Endodermal cell (in vitro differentiated cells): ENCODE results near the gene ATIC. TPM values are rescaled to one million over a fixed set of nuclear protein-coding genes. Genes with fewer than 3 reads are reported as not detected.

ENCODE experiments used
- DNase-seq: peaks from one replicate; pipeline ENCODE4 v3.0.0-alpha.2; 2017
- H3K27ac ChIP-seq: 2 replicates; pipeline ENCODE4 v1.5.1; 2013; ENCODE audit warnings: mild to moderate bottlenecking, low read depth, low read length, moderate library complexity
- H3K27me3 ChIP-seq: 2 replicates; pipeline ENCODE4 v1.6.1; 2013; ENCODE audit warnings: mild to moderate bottlenecking, low read length, moderate library complexity; ENCODE audit not compliant: insufficient read depth, control insufficient read depth, poor library complexity, severe bottlenecking
- H3K36me3 ChIP-seq: 2 replicates; pipeline ENCODE4 v1.7.0; 2013; ENCODE audit warnings: mild to moderate bottlenecking, low read length, moderate library complexity; ENCODE audit not compliant: control insufficient read depth, insufficient read depth
- H3K4me1 ChIP-seq: one replicate; pipeline ENCODE4 v1.7.0; 2013; ENCODE audit warnings: low read length; ENCODE audit not compliant: control insufficient read depth, insufficient read depth
- H3K4me3 ChIP-seq: 2 replicates; pipeline ENCODE4 v1.5.1; 2013; ENCODE audit warnings: mild to moderate bottlenecking, low read length, moderate library complexity
- H3K9ac ChIP-seq: 2 replicates; pipeline ENCODE4 v1.6.1; 2013; ENCODE audit warnings: mild to moderate bottlenecking, low read length, moderate library complexity; ENCODE audit not compliant: poor library complexity, severe bottlenecking; ENCODE audit errors: extremely low read depth
- H3K9me3 ChIP-seq: 2 replicates; pipeline ENCODE4 v1.6.1; 2013; ENCODE audit warnings: mild to moderate bottlenecking, low read length, moderate library complexity; ENCODE audit not compliant: control insufficient read depth
- H3K27ac Mint-ChIP-seq: 2 replicates; pipeline ENCODE4 v1.8.0; 2020; ENCODE audit warnings: mixed read lengths
- H3K27me3 Mint-ChIP-seq: 2 replicates; pipeline ENCODE4 v1.8.0; 2021; ENCODE audit warnings: mild to moderate bottlenecking, mixed read lengths; ENCODE audit not compliant: insufficient read depth
- H3K36me3 Mint-ChIP-seq: 2 replicates; pipeline ENCODE4 v1.8.0; 2020; ENCODE audit warnings: low read depth, mixed read lengths
- H3K4me1 Mint-ChIP-seq: 2 replicates; pipeline ENCODE4 v1.8.0; 2020; ENCODE audit warnings: mixed read lengths
- H3K4me3 Mint-ChIP-seq: 2 replicates; pipeline ENCODE4 v1.8.0; 2020; ENCODE audit warnings: mild to moderate bottlenecking, moderate library complexity, mixed read lengths
- H3K9me3 Mint-ChIP-seq: 2 replicates; pipeline ENCODE4 v1.8.0; 2020; ENCODE audit warnings: mild to moderate bottlenecking, mixed read lengths
- WGBS, 2 experiments: methylation state at CpG; one replicate each; pipeline versions ENCODE4 v1.1.5 to v1.1.7; 2013; ENCODE audit warnings: missing lambda C conversion rate in 2 of 2, mixed read lengths in 1 of 2; ENCODE audit not compliant: insufficient coverage in 1 of 2, insufficient read length in 1 of 2; 5-methylcytosine and 5-hydroxymethylcytosine counted together
- long read RNA-seq, 4 experiments: library from polyadenylated mRNA in 2 of 4; library from RNA in 1 of 4; library from capped mRNA in 1 of 4; stranded (forward) in 3 of 4; unstranded in 1 of 4; transcript quantifications; one replicate each; pipeline ENCODE4 v2.0.0, GENCODE V29; 2020 to 2021; ENCODE audit warnings: inconsistent platforms in 1 of 4
- polyA plus RNA-seq, 2 experiments: library from polyadenylated mRNA; stranded (reverse); fragments of 50-300 nt; gene quantifications; one replicate each; pipeline ENCODE4 v1.2.3, GENCODE V29; 2013
- total RNA-seq, 2 donors: library from RNA; stranded (reverse); fragmentation: NEBNext Ultra II Directional in 1 of 2; extraction: Animal tissue kit (Norgen Biotek cat#: 25700) in 1 of 2; gene quantifications; 2 replicates in 1 of 2; 3 replicates in 1 of 2; pipeline ENCODE4 v1.2.1, GENCODE V29; 2021
- TF ChIP-seq, protein P1 (sequence below): fragments of 200-600 bp; sonication (generic); conservative IDR thresholded peaks from 2 replicates; pipeline ENCODE4 v1.5.0; 2021; ENCODE audit warnings: antibody characterized with exemption, mild to moderate bottlenecking

ATIC gene
- total RNA-seq: 100 to 1,000 TPM; 185 to 209 TPM
- 122 TPM for polyA plus RNA-seq (2013, experiment 1 of 2)
- polyA plus RNA-seq (2013, experiment 2 of 2): 118 TPM
- long read RNA-seq, experiment 1, transcript ATIC-201 (16 exons, 2,213 nt): major isoform, 46 of 89 reads
- long read RNA-seq, experiment 1, partial matches to known transcripts: 13 of 89 reads
- long read RNA-seq, experiment 1, other reads (novel, unspliced or antisense): 24 of 89 reads
- long read RNA-seq, experiment 2, transcript ATIC-207 (16 exons, 2,187 nt): minor isoform, 6 of 180 reads
- long read RNA-seq, experiment 2, transcript ATIC-201 (16 exons, 2,213 nt): major isoform, 143 of 180 reads
- long read RNA-seq, experiment 2, transcript ATIC-205 (15 exons, 2,275 nt): minor isoform, 8 of 180 reads
- long read RNA-seq, experiment 2, partial matches to known transcripts: 7 of 180 reads
- long read RNA-seq, experiment 2, other reads (novel, unspliced or antisense): 15 of 180 reads
- long read RNA-seq, experiment 3, transcript ATIC-207 (16 exons, 2,187 nt): minor isoform, 24 of 920 reads
- long read RNA-seq, experiment 3, transcript ATIC-201 (16 exons, 2,213 nt): major isoform, 795 of 920 reads
- long read RNA-seq, experiment 3, transcript ATIC-205 (15 exons, 2,275 nt): minor isoform, 20 of 920 reads
- long read RNA-seq, experiment 3, partial matches to known transcripts: 45 of 920 reads
- long read RNA-seq, experiment 3, other reads (novel, unspliced or antisense): 36 of 920 reads
- long read RNA-seq, experiment 4, transcript ATIC-201 (16 exons, 2,213 nt): major isoform, 300 of 358 reads
- long read RNA-seq, experiment 4, partial matches to known transcripts: 49 of 358 reads
- long read RNA-seq, experiment 4, other reads (novel, unspliced or antisense): 8 of 358 reads

DNA sequence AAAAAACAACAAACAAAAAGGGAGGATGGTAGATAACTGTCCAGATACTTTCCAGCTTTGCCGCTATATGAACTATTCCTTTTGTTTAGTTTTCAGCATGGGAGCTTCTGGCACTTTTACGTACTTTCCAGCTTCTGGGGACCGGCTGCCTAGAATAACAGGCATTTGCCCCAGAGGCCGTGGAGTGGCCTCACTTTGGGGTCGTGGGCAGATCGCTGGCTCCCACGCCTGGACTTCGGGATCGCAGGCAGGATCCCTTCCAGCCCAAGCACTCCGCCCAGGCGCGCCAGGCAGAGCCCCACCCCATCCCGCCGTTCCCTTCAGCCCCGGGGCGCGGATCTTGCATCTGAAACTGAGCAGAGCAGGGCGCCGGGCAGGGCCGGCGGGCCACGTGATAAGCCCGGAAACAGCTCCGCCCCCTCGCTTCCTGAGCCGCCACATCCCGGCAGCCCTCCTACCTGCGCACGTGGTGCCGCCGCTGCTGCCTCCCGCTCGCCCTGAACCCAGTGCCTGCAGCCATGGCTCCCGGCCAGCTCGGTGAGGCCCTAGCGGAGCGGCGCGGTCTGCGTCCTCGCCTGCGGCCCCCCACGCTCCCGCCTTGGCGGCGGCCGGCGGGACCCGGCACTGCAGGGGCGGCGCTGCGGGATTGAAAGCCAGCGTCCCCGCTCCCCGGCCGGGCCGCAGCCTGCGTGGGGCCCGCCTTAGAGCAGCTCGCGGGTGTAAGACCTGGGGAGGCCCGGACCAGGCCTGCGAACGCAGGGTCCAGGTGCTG is at the start of gene ATIC:
ATIC (plus strand) TSS at position 435 of the 772 bp plus-strand sequence; CDS start at position 519, 84 bp downstream.
- peak within 1 kb of the TSS; percentile 73 for H3K4me3 Mint-ChIP-seq
- H3K27me3 Mint-ChIP-seq: no peaks in the 10 kb centered on the region
- no peaks in the 10 kb centered on the region for H3K4me1 ChIP-seq
- no peak within 1 kb of the TSS for H3K27ac ChIP-seq
- peaks cover 31% of the 10 kb centered on the region for H3K36me3 ChIP-seq
- peaks cover 39% of the 10 kb centered on the region for H3K36me3 Mint-ChIP-seq
- H3K27ac Mint-ChIP-seq: peak within 1 kb of the TSS; percentile 93
- H3K9ac ChIP-seq: peak within 1 kb of the TSS; percentile 50
- no peaks in the 10 kb centered on the region for H3K27me3 ChIP-seq
- DNase-seq: peak; percentile 97
- no peaks in the 10 kb centered on the region for H3K9me3 ChIP-seq
- H3K4me3 ChIP-seq: peak within 1 kb of the TSS; percentile 82
- TF ChIP-seq, protein P1, sequence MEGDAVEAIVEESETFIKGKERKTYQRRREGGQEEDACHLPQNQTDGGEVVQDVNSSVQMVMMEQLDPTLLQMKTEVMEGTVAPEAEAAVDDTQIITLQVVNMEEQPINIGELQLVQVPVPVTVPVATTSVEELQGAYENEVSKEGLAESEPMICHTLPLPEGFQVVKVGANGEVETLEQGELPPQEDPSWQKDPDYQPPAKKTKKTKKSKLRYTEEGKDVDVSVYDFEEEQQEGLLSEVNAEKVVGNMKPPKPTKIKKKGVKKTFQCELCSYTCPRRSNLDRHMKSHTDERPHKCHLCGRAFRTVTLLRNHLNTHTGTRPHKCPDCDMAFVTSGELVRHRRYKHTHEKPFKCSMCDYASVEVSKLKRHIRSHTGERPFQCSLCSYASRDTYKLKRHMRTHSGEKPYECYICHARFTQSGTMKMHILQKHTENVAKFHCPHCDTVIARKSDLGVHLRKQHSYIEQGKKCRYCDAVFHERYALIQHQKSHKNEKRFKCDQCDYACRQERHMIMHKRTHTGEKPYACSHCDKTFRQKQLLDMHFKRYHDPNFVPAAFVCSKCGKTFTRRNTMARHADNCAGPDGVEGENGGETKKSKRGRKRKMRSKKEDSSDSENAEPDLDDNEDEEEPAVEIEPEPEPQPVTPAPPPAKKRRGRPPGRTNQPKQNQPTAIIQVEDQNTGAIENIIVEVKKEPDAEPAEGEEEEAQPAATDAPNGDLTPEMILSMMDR: peak; percentile 20
- 3 to 5% methylated on average over 17 to 64 of the region's 64 CpGs for WGBS, 2 experiments
- no peaks in the 10 kb centered on the region for H3K9me3 Mint-ChIP-seq
- H3K4me1 Mint-ChIP-seq: peaks cover 17% of the 10 kb centered on the region

DNA sequence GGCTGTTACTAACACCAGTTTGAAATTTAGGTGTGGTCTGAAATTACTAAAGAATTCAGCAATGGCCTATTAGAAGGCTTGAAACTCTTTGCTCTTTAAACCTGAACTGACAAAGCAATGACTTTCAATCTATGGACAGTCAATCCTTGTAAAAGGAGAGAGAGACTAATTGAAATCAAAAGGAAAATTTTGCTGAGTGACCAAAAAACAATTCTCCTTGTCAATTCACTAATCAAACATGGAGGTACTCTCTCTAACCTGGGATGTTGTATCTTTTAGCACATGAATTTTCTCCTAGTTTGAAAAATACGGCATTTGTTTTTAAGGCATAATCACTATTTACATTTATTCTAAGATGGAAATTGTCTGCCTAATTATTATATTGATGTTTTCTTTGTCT is 49.6 kb upstream of the ATIC start:
- TF ChIP-seq, protein P1: no peak
- Histone ChIP-seq H3K27me3 (no peaks in the 10 kb centered on the region), H3K27ac (no peak overlapping the region), H3K4me1 (no peaks in the 10 kb centered on the region), H3K4me3 (no peak overlapping the region), H3K9ac (no peak overlapping the region), H3K36me3 (no peaks in the 10 kb centered on the region), H3K9me3 (no peaks in the 10 kb centered on the region)
- DNase-seq: no peak
- Mint-ChIP-seq H3K4me1 (no peaks in the 10 kb centered on the region), H3K27ac (no peak overlapping the region), H3K36me3 (no peaks in the 10 kb centered on the region), H3K9me3 (no peaks in the 10 kb centered on the region), H3K4me3 (no peak overlapping the region), H3K27me3 (no peaks in the 10 kb centered on the region)
- 100% methylated on average over 1 of the region's 1 CpG for WGBS, 2 experiments

DNA sequence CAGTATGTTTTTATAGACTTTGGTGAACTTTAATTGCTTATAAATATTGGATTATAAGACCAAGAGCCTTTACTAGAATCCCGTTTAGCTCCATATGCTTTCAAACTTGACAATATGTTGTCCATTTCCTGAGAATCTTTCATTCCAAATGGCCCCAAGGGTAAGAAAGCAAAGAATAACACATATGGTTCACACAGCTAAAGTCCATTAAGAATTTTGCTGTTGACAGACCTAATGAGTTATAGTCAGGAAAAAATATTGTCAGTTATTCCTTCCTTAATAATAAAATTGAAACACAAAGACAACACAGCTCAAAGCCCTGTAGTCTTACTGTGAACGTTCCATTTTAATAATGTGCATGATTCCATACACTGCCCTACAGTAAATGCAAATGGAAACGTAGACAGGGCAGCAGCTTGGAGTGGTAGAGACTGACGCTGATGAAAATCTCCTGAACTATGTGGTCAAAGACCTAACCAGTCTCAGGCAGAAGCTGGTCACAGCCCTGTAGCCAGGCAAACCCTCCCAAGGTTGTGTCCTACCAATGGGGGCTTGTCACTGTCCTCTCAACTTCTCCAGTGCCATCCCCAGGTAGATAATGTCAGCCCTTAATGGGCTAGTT is 49.0 kb upstream of the ATIC start:
- Mint-ChIP-seq H3K4me3 (no peak overlapping the region), H3K36me3 (no peaks in the 10 kb centered on the region), H3K9me3 (no peaks in the 10 kb centered on the region), H3K27me3 (no peaks in the 10 kb centered on the region), H3K4me1 (no peaks in the 10 kb centered on the region), H3K27ac (no peak overlapping the region)
- TF ChIP-seq, protein P1: no peak
- no peak for DNase-seq
- no peak overlapping the region for H3K9ac ChIP-seq
- no peaks in the 10 kb centered on the region for H3K4me1 ChIP-seq
- H3K9me3 ChIP-seq: no peaks in the 10 kb centered on the region
- H3K36me3 ChIP-seq: no peaks in the 10 kb centered on the region
- H3K27ac ChIP-seq: no peak overlapping the region
- no peak overlapping the region for H3K4me3 ChIP-seq
- no peaks in the 10 kb centered on the region for H3K27me3 ChIP-seq
- WGBS, 2 experiments: 93 to 97% methylated on average over 4 of the region's 4 CpGs
